Fibroblast of skin of left biceps (primary cell): ENCODE measurements around the gene ZNF622.

Source experiments
- DNase-seq, 2 experiments: peaks; one replicate each; pipeline ENCODE4 v3.0.0-alpha.2; 2013; ENCODE audit warnings: low read depth in 2 of 2

Gene ZNF622

DNA sequence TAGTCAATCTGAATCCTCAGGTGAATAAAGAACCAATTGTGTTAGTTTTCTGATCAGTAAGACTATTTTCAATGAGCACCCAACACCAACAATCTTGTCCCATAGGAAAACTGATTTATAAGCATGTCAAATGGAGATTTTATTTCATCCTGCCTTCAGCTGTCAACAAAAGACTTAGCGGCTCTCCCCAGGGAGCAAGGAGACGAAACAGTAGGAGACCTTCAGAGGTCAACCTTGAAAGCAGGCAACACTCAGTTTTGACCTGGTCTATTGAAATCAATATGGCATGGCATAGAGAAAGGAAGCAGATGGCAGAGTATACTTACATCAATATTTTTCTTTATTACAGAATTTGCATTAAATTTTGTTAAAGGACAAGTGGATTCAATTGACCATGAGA, 34.1 kb downstream of the ZNF622 start:
- DNase-seq: no peak

DNA sequence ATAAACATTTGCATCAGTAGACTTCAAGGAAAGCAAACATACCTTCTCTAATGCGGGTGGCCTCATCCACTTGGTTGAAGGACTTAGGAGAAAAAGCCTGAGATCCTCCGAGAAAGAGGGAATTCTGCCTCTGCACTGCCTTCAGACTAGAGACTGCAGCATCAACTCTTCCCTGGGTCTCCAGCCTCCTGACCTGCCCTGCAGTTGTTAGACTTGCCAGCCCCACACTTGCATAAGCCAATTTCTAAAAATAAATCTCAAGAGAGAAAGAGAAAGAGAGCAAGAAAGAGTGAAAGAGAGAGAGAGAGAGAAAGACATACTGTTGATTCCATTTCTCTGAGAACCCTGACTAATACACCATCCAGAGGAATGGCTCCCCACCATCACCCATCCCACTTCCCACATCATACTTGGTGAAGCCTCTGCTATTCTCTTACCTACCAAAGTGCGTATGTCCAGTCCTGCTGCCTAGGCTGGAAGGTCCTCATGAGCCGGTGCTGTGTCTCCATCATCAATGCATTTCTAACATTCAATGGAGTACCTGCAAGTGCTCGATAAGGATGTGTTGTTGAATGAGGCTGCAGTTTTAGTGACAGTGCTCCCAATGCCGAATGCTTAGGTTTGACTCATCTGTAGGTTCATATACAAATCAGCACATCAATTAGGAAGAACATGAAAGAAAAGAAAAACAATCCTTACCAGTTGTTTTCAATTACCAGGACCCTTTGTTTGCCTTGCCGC, 35.1 kb downstream of the ZNF622 start:
- no peak for DNase-seq

DNA sequence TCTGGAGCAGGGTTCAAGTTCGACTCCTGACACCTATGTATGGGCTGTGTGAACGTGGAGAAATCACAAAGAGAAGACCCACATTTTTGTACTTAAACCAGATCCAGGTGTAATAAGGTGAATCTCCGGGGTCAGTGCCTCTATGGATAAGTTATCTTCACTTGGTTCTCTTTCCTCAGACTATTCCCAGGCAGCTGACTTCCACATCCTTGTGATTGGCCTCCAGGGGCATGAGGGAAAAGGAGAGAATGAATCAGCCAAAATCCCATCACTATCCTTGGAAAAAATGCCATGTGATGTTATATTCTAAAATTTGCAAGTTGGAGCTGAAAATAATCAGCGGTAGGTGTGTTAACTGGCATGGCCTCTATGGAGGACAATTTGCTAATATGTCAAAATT, 37.2 kb downstream of the ZNF622 start:
- no peak for DNase-seq

DNA sequence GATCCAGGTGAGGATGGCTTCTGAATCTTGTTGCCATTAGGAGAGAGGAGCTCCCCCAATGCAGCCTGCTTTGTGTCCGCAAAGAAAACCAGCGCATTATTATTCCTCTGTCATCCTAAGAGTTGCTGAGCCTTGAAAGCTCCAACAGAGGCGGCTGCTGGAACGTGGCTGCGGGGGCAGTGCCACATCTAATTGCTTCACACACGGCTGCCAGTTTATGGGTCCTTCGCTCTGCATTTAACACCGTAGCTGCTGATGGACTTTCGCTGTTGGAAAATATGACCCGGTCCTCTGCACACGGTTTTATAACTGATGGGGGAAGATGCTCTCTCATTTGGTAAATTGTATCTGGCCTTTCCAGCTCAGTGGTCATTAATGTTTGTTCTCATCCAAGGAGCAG, 38.0 kb downstream of the ZNF622 start:
- DNase-seq: no peak

DNA sequence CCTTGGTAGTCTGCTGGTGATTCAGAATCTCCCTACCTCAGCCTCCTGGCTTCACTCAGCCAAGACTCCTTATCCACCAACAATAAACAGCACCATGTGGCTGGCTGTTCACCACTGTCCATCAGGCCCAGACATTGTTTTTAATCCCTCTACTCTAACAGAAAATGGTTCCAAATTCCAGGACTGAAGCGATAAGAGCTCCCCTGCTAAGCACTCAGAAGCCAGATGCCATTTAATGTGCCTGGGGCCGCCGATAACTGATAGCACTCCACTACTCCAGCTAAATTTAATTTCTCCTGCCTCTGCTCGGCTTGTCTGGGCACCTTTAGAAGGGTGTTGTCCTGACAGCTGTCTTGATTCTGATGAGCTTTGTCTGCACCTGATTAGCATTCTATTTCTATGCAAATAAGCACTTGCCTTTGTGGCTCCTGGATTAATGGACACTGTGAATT, 47.1 kb downstream of the ZNF622 start:
- DNase-seq: no peak

DNA sequence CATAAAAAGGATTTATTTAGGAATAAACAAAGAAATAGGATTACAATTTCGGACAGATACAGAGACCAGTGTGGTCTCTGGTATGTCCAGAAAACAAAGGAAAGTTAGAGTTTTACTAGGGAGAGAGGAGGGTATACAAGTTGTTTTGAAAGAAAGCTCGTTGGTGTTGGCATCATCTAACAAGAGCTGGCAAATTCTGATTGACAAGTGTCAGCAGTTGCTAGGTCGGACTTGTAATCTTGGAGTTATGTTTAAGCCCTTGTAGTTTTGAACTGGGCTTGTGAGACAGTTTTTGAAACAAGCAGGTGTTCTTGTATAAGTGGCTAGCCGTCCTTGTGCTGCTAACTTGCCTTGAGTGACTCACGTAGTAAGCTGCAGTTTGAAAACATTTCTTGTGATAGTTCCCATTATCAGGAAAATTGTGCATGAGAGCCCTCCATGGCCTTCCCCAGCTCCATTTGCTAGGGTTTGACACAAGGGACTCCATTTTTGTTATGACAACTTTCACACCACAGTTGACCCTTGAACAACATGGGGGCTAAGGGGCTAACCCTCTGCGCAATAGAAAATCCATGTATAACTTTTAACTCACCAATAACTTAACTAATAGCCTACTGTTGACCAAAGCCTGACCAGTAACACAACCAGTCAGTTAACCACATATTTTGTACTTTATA, 48.1 kb downstream of the ZNF622 start:
- no peak for DNase-seq

DNA sequence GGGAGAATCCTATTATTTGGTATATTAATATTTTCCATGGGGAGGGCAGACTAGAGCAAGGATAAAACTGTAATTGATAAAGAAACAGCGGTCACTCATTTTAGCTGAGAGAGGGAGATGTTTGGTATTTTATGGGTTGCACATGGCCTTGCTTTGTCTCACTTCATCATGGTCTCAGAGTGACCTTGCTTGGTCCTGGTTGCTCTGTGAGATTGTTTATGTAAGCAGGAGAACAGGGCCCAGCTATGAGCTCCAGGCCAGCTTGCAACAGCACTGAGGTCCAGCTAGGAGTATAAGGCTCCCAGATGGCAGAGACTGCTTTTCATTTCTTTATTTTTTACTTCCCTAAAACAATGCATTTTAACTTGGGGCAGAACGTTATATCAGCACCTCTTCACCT, 50.7 kb downstream of the ZNF622 start:
- DNase-seq: no peak

DNA sequence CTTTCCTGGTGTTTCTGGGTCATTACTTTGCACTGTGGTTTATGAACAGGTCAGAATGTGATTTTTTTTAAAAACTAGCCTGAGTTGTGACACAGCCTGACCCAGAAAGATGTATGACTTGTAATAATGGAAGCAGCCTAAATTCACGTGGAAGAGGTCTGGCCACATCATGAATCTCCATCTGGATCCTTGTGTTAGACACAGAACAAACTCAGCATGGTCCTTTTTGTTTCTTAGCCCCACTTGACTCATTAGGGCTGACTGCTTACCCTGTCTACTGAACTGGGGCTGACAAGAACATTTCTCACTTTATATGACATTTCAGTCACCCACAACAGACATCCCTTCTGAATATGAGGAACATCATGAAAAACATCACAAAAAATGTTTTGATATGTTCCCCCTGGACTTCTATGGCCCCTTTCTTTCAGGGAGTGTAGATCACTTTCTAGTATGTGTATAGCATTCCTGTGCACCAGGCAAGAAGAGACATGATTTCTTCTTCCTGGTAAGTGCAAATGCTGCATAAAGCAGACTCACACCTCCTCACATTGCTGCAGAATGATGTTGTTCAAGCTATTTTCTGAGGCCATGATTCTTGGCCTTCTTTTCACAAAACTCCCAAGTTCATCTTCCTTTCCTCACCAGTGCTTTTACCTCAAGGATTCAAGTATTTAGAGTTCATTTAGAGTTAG, 52.3 kb downstream of the ZNF622 start:
- no peak for DNase-seq

DNA sequence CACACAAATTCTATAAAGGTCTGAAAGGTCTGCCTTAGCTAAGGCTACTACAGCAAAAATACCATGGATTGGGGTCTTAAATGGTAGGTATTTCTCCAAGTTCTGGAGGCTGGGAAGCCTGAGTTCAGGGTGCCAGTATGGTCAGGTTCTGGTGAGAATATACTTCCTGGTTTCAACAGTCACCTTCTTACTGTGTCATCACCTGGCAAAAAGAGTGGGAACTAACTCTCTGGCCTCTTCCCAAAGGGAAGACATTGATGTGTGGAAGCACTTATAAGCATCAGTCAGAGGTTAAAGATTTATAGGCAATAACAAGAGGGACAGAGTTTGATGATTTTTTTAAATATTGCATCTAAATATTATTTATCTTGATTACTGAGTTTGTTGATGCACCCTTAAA, 53.0 kb downstream of the ZNF622 start:
- DNase-seq: no peak

DNA sequence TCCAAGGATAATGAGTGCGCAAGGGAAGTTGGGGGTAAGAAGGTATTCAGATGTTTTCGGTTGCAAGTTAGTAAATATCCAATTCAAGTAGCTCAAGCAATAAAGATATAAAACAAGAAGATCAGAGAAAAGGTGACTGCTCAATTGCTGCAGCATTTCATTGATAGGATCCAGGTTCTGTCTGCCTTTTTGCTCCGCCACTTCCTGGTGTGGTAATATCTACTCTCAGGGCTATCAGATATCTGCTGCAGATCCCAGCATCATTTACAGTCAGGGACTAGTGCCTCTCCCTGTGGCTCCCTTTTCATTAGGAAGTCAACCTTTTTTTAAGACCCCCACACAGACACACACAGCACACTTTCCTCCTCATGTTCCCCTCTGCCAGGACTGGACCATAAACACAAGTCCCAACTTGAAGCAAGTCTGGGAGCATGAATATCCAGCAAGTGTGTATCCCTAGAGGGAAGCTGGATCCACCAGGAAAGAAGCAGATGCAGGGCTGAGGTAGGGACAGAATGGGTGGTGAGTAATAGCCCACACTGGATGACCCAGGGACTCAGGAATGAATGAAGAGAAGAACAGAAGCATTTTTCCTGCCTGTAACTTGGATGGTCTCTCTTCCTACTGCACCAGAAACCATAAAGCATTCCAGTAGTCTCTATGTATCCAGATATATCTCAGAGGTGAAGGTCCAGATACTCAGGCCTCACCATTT, 53.7 kb downstream of the ZNF622 start:
- DNase-seq: peak in 1 of 2 experiments; percentile 13

DNA sequence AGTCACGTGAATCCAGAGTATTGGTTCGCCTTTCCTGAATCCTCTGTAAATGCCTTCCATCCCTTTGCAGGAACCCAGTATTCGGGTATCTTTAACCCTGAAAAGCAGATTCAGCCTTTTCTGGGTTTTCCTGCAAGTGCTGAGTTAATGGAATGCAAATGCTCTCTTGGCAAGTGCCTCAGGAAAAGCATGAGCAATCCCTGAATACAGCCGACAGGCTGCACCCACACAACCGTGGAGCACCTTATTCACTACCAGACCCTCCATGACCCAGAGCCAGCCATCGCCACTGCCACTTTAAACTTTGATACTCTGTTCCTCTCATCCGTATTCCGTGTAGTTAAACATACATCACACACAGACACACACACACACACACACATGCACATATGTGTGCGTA, 54.4 kb downstream of the ZNF622 start:
- peak in 1 of 2 experiments; percentile 5 for DNase-seq

DNA sequence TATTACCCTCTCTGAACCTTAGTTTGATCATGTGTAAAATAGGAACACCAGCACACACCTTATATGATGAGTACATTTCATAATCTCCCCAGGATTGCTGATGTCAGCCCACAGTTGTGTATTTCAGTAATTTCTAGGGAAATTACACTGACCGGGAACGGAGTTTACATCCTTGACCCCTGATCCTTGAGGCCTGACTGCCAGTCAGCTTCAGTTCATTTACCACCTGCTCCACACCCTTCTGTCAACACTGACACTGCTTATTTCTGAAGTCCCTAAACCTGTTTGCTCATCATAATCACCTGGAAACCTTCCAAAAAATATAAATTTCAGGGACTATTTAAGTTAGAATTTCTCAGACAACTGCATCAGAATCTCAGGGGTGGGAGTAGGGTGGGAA, 55.3 kb downstream of the ZNF622 start:
- DNase-seq: no peak

DNA sequence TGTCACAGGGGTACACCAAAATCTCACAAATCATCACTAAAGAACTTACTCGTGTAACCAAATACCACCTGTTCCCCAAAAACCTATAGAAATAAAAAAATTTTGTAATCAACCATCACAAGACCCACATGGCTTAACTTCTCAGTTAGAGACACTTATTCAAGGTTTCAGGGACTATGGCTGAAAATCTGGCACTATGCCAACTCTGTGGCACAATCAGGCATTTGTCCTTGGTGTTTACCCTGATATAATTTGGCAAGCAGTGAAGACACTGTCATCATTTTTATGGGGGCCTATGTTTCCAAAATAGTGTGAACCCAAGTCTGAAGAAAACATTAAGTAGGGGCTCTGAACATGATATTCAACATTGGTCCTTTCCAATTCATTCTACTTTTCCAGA, 59.0 kb downstream of the ZNF622 start:
- no peak for DNase-seq

DNA sequence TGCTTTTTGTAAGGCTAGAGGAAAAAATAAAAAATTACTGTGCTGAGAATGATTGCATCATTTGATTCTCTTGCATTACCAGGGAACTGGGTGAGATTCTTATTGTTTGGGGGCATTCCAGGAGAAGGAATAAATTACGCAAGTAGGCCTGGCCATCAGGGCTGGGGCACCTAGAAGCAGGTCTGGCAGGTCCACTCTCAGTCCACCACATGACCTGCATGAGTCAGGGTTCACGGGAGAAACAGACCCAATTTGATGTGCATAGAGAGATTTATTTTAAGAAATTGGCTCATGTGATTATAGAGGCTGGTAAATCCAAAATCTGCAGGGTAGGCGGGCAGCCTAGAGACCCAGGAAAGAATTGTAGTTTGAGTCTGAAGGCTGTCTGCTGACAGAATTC, 59.6 kb downstream of the ZNF622 start:
- DNase-seq: no peak
